ENCODE data around the gene CCDC196. TPM values are rescaled to one million over a fixed set of nuclear protein-coding genes. Genes with fewer than 3 reads are reported as not detected.
"Not testable (repeated sequence)": the region's sequence is repeated elsewhere in the genome, so short reads cannot be mapped to it uniquely, and the experiment has no call there.

Gene CCDC196
- total and polyA plus RNA-seq, 4 donors: 0.23 TPM; not detected in 3

DNA sequence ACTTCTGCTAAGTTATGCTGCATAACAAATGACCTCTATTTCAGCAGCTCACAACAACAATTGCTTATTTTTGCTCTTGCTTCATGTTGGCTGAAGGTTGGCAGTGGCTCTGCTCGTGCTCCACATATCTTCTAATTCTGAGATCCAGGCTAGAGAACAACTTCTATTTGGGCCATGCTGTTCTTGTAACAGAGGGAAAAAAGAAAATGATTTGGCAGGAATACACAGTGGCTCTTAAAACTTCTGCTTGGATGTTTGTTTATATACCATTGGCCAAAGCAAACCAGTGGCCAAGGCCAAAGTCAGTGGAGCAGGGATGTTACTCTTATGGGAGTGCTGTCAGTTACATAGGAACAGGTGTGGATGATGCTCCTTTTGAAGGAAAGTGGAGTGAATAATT is 53.9 kb downstream of the CCDC196 start:
- peak in 1 of 6 donors; percentile 1 for DNase-seq (ENCODE audit: low read depth in 4 of 6, low spot score in 6 of 6)
- H3K27me3 ChIP-seq (ENCODE audit: control insufficient read depth, insufficient read depth, low read length): no peaks in the 10 kb centered on the region
- no peak overlapping the region for H3K27ac ChIP-seq (ENCODE audit: low read depth, low read length)
- WGBS (ENCODE audit: insufficient coverage): no CpG with 5 or more reads among the region's 1 CpG
- no peaks in the 10 kb centered on the region for H3K36me3 ChIP-seq (ENCODE audit: control insufficient read depth, insufficient read depth, low read length)
- peaks cover 5% of the 10 kb centered on the region for H3K4me1 ChIP-seq (ENCODE audit: control insufficient read depth, insufficient read depth, low read length)
- H3K4me3 ChIP-seq (ENCODE audit: low read depth, low read length): no peak overlapping the region
- no peaks in the 10 kb centered on the region for H3K9me3 ChIP-seq (ENCODE audit: control insufficient read depth, insufficient read depth, low read length)

DNA sequence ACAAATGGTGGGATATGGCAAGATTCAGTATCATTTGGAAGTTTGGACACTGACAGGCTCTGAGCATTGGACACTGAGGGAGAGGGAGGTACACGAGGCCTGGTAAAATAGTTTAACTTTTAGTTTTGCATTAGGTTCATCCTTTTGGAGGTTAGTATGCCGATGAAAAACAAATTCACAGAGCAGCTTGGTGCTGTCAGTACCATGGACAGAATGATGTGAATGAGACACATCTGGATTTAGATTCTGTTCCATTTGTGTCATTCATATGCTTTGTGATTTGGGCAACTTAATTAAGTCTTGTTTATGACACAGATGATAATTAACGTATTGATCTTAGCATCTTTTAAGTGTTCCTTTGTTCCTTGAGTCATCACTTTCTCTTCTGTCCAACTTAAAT is 55.5 kb downstream of the CCDC196 start:
- Histone ChIP-seq H3K4me1 (ENCODE audit: control insufficient read depth, insufficient read depth, low read length) (peaks cover 5% of the 10 kb centered on the region), H3K36me3 (ENCODE audit: control insufficient read depth, insufficient read depth, low read length) (peaks cover 2% of the 10 kb centered on the region), H3K27ac (ENCODE audit: low read depth, low read length) (no peak overlapping the region), H3K9me3 (ENCODE audit: control insufficient read depth, insufficient read depth, low read length) (no peaks in the 10 kb centered on the region), H3K27me3 (ENCODE audit: control insufficient read depth, insufficient read depth, low read length) (no peaks in the 10 kb centered on the region), H3K4me3 (ENCODE audit: low read depth, low read length) (no peak overlapping the region)
- no peak for DNase-seq (ENCODE audit: low read depth in 4 of 6, low spot score in 6 of 6)
- WGBS (ENCODE audit: insufficient coverage): 100% methylated on average over 2 of the region's 3 CpGs

DNA sequence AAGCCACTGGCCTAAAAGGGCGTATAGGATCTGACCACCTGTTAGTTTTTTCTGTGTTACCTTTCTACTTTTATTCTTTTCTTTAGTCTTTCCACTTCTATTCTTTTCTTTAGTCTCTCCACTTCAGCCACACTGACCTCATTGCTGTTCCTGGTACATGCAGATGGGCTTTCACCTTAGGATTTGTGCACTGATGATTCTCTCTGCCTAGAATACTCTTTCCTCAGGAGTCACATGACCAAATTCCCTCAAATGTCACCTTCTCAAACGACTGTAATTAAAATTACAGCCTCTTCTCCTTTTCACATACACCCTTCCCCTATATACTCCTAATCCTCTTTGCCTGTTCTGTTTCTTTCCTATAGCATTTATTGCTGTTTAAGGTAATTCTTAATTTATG is 57.8 kb downstream of the CCDC196 start:
- Histone ChIP-seq H3K27ac (ENCODE audit: low read depth, low read length) (no peak overlapping the region), H3K36me3 (ENCODE audit: control insufficient read depth, insufficient read depth, low read length) (peaks cover 3% of the 10 kb centered on the region), H3K4me1 (ENCODE audit: control insufficient read depth, insufficient read depth, low read length) (peaks cover 5% of the 10 kb centered on the region), H3K9me3 (ENCODE audit: control insufficient read depth, insufficient read depth, low read length) (no peaks in the 10 kb centered on the region), H3K4me3 (ENCODE audit: low read depth, low read length) (no peak overlapping the region), H3K27me3 (ENCODE audit: control insufficient read depth, insufficient read depth, low read length) (no peaks in the 10 kb centered on the region)
- 50% methylated on average over 1 of the region's 2 CpGs for WGBS (ENCODE audit: insufficient coverage)
- DNase-seq (ENCODE audit: low read depth in 4 of 6, low spot score in 6 of 6): no peak

DNA sequence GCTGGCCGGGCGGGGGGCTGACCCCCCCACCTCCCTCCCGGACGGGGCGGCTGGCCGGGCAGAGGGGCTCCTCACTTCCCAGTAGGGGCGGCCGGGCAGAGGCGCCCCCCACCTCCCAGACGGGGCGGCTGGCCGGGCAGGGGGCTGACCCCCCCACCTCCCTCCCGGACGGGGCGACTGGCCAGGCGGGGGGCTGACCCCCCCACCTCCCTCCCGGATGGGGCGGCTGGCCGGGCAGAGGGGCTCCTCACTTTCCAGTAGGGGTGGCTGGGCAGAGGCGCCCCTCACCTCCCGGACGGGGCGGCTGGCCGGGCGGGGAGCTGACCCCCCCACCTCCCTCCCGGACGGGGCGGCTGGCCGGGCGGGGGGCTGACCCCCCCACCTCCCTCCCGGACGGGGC is 59.0 kb downstream of the CCDC196 start:
- not testable (repeated sequence) for H3K9me3 ChIP-seq (ENCODE audit: control insufficient read depth, insufficient read depth, low read length)
- no CpG with 5 or more reads among the region's 32 CpGs for WGBS (ENCODE audit: insufficient coverage)

DNA sequence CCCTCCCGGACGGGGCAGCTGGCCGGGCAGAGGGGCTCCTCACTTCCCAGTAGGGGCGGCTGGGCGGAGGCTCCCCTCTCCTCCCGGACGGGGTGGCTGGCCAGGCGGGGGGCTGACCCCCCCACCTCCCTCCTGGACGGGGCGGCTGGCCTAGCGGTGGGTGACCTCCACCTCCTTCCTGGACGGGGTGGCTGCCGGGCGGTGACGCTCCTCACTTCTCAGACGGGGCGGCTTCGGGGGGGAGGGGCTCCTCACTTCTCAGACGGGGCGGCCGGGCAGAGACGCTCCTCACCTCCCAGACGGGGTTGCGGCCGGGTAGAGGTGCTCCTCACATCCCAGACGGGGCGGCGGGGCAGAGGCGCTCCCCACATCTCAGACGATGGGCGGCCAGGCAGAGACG is 59.6 kb downstream of the CCDC196 start:
- H3K9me3 ChIP-seq (ENCODE audit: control insufficient read depth, insufficient read depth, low read length); DNase-seq (ENCODE audit: low read depth in 4 of 6, low spot score in 6 of 6): not testable (repeated sequence)
- 97% methylated on average over 9 of the region's 32 CpGs for WGBS (ENCODE audit: insufficient coverage)

More for the DNA sequence above, 59.0 kb downstream of the CCDC196 start:
- not testable (repeated sequence) for H3K4me1 ChIP-seq (ENCODE audit: control insufficient read depth, insufficient read depth, low read length); H3K36me3 ChIP-seq (ENCODE audit: control insufficient read depth, insufficient read depth, low read length); H3K4me3 ChIP-seq (ENCODE audit: low read depth, low read length); H3K27ac ChIP-seq (ENCODE audit: low read depth, low read length); DNase-seq (ENCODE audit: low read depth in 4 of 6, low spot score in 6 of 6); H3K27me3 ChIP-seq (ENCODE audit: control insufficient read depth, insufficient read depth, low read length)

More for the DNA sequence above, 59.6 kb downstream of the CCDC196 start:
- H3K4me1 ChIP-seq (ENCODE audit: control insufficient read depth, insufficient read depth, low read length); H3K4me3 ChIP-seq (ENCODE audit: low read depth, low read length); H3K27ac ChIP-seq (ENCODE audit: low read depth, low read length); H3K27me3 ChIP-seq (ENCODE audit: control insufficient read depth, insufficient read depth, low read length); H3K36me3 ChIP-seq (ENCODE audit: control insufficient read depth, insufficient read depth, low read length): not testable (repeated sequence)

Other genes with a start within 250 kb of the CCDC196 start
- 100 to 1,000 TPM in 1 of 2 donors, 10 to 100 TPM in 1; 38.5 to 115 TPM for gene GPHN, start 21.8 kb downstream of the CCDC196 start, total RNA-seq
- 100 to 1,000 TPM; 100 to 106 TPM for gene GPHN, start 21.8 kb downstream of the CCDC196 start, polyA plus RNA-seq (ENCODE audit: insufficient read length in 2 of 2)

Data from spinal cord (tissue), 10 donors.